Progenitor cell of endocrine pancreas (in vitro differentiated cells): ENCODE data around the gene ARMC3. TPM values are rescaled to one million over a fixed set of nuclear protein-coding genes. Genes with fewer than 3 reads are reported as not detected.
"Not testable (repeated sequence)": the region's sequence is repeated elsewhere in the genome, so short reads cannot be mapped to it uniquely, and the experiment has no call there.

Source experiments
- DNase-seq: peaks from one replicate; pipeline ENCODE4 v3.0.0; 2021; ENCODE audit warnings: low spot score; ENCODE audit not compliant: unreplicated experiment
- H3K27ac Mint-ChIP-seq: 2 replicates; pipeline ENCODE4 v1.8.0; 2021; ENCODE audit warnings: mild to moderate bottlenecking, moderate library complexity, mixed read lengths
- H3K27me3 Mint-ChIP-seq: 2 replicates; pipeline ENCODE4 v1.8.0; 2021; ENCODE audit warnings: mixed read lengths
- H3K36me3 Mint-ChIP-seq: 2 replicates; pipeline ENCODE4 v1.8.0; 2022; ENCODE audit warnings: mixed read lengths; ENCODE audit not compliant: insufficient read depth
- H3K4me1 Mint-ChIP-seq: 2 replicates; pipeline ENCODE4 v1.8.0; 2021; ENCODE audit warnings: low read depth, mixed read lengths
- H3K4me3 Mint-ChIP-seq: 2 replicates; pipeline ENCODE4 v1.8.0; 2021; ENCODE audit warnings: low read depth, mild to moderate bottlenecking, moderate library complexity, mixed read lengths
- H3K9me3 Mint-ChIP-seq: 2 replicates; pipeline ENCODE4 v1.8.0; 2021; ENCODE audit warnings: low read depth, mixed read lengths
- CTCF ChIP-seq: fragments of 200-600 bp; sonication (generic); IDR thresholded peaks from one replicate; pipeline ENCODE4 v1.5.0; 2021; ENCODE audit warnings: antibody characterized with exemption, mild to moderate bottlenecking; ENCODE audit not compliant: unreplicated experiment
- total RNA-seq: library from RNA; stranded (reverse); gene quantifications from 2 replicates; pipeline ENCODE4 v1.2.1, GENCODE V29; 2021

ARMC3 gene
- total RNA-seq, 1 donor from 2014 or later = 7.9 TPM

DNA sequence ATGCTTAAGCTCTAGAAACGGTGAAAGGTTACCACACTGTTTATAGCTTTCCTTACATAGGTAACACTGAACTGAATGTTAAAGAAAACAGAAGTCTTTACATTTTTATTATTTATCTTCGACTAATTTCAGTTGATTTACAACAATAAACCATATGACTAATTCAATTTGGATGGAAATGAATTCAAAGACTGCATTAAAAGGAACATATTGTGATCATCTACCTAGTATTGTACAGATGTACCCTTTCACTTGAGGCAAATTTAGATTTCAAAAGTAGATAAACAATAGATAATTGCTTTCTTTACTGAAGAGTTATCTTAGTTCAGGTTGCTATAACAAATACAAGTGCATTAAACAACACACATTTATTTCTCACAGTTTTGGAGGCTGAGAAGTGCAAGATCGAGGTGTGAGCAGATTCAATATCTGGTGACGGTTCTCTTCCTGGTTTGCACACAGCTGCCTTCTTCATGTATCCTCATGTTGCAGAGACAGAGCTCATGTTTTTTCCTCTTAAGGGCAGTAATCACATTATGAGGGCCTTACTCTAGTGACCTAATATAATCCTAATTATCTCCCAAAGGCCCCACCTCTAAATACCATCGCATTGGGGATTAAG, 15.0 kb upstream of the ARMC3 start:
- H3K4me3 Mint-ChIP-seq = no peak overlapping the region
- DNase-seq = no peak
- TF ChIP-seq CTCF = no peak
- H3K4me1 Mint-ChIP-seq = peaks cover 11% of the 10 kb centered on the region
- H3K9me3 Mint-ChIP-seq = peaks cover 14% of the 10 kb centered on the region
- no peaks in the 10 kb centered on the region for H3K27me3 Mint-ChIP-seq
- H3K36me3 Mint-ChIP-seq = peaks cover 5% of the 10 kb centered on the region
- no peak overlapping the region for H3K27ac Mint-ChIP-seq

- TF ChIP-seq CTCF = no peak
- no peak for DNase-seq
- Mint-ChIP-seq H3K27me3 (no peaks in the 10 kb centered on the region), H3K9me3 (peaks cover 16% of the 10 kb centered on the region), H3K4me1 (peaks cover 11% of the 10 kb centered on the region), H3K36me3 (peaks cover 6% of the 10 kb centered on the region), H3K27ac (no peak overlapping the region), H3K4me3 (no peak overlapping the region)
Observed at GRCh38 chr10:22913474-22914092, 14.3 kb upstream of the ARMC3 start.

DNA sequence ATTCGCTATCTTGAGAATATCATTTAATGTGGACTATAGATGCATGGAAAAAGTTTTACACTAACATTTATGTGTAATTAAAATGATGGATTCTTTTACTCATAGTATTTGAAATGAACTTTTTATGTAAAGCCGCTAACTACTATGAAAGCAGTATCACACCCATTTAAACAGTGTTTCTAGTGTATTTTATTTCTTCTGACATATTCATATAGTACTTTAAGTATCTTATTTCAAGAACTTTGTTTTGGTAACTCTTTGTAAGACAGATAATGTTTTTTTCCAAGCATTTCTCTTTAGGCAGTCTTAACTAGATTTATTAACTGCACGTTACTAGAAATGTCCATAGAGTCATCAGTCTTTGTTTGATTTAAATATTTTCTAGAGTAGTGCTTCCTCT, 12.5 kb upstream of the ARMC3 start:
- Mint-ChIP-seq H3K9me3 (peaks cover 8% of the 10 kb centered on the region), H3K4me1 (peaks cover 11% of the 10 kb centered on the region), H3K27me3 (no peaks in the 10 kb centered on the region), H3K36me3 (peaks cover 3% of the 10 kb centered on the region), H3K27ac (no peak overlapping the region), H3K4me3 (no peak overlapping the region)
- no peak for TF ChIP-seq CTCF
- no peak for DNase-seq

- H3K36me3 Mint-ChIP-seq = no peaks in the 10 kb centered on the region
- H3K27me3 Mint-ChIP-seq = no peaks in the 10 kb centered on the region
- no peak overlapping the region for H3K27ac Mint-ChIP-seq
- no peak overlapping the region for H3K4me3 Mint-ChIP-seq
- no peak for TF ChIP-seq CTCF
- peaks cover 6% of the 10 kb centered on the region for H3K9me3 Mint-ChIP-seq
- H3K4me1 Mint-ChIP-seq = no peaks in the 10 kb centered on the region
- no peak for DNase-seq
Observed at GRCh38 chr10:22925088-22925487, 2.8 kb upstream of the ARMC3 start.

DNA sequence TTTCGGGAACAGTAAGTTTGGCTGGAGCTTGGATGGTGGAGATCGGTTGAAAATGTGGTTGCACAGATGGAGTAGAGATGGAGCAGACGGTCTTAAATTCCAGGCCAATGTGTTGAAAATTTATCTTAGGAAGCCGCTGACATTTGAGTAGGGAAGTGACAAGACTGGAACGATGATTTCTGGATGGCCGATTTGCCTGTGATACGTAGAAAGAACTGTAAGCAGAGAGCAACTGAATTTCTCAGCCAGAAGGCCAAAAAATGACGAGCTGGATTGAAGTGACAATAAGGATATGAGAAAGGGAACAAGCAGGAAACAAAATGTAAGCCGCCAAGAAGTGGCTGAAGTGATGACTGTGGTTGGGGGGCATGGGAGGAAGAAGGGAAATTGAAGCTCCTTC, 687 bp upstream of the ARMC3 start:
- H3K9me3 Mint-ChIP-seq = peaks cover 2% of the 10 kb centered on the region
- no peak overlapping the region for H3K27ac Mint-ChIP-seq
- H3K4me1 Mint-ChIP-seq = no peaks in the 10 kb centered on the region
- no peak for TF ChIP-seq CTCF
- no peak overlapping the region for H3K4me3 Mint-ChIP-seq
- no peak for DNase-seq
- no peaks in the 10 kb centered on the region for H3K27me3 Mint-ChIP-seq
- H3K36me3 Mint-ChIP-seq = no peaks in the 10 kb centered on the region

GRCh38 chr10:22929053-22929452, 1.2 kb downstream of the ARMC3 start:
- H3K36me3 Mint-ChIP-seq, H3K27me3 Mint-ChIP-seq, H3K9me3 Mint-ChIP-seq, H3K4me1 Mint-ChIP-seq, H3K27ac Mint-ChIP-seq, DNase-seq, H3K4me3 Mint-ChIP-seq: not testable (repeated sequence)
